ENCODE data around the gene LDAH. TPM values are rescaled to one million over a fixed set of nuclear protein-coding genes. Genes with fewer than 3 reads are reported as not detected.
A peak's percentile ranks its signal among the peaks of the same experiment; 100 is the strongest.

Gene LDAH
- total RNA-seq, 2 donors from 2014 or later, result 31.0 to 37.1 TPM

DNA sequence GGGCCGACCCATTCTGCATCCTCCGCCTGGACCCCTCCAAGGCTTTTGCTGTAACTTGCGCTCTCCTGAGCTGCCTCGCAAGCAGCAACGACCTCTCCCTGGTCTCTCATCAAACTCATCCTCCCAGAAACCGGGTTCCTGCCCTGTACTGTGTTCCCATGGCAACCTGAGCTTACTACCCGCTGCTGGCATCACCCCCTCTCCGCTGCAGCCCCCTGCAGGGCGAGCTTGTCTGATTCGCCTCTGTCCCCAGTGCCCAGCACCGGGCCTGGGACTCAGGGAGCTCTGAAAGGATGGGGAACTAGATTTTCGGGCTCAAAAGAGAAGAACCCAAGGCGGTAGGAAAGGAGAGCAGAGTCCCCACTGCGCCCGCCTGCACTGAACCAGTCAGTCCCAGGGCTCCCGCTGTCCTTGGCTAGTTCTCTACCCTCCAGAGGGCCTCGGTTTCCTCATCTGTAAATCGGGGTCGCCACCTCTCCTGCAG lies 172.5 kb downstream of the LDAH start:
- H3K27ac Mint-ChIP-seq, result peak overlapping the region in 1 of 2 donors; percentile 40
- H3K36me3 Mint-ChIP-seq, result no peaks in the 10 kb centered on the region
- no peak for DNase-seq (ENCODE audit: low spot score)
- H3K27me3 Mint-ChIP-seq, result peaks cover 0 to 6% of the 10 kb centered on the region in 2 donors
- peak overlapping the region; percentile 88 for H3K4me3 Mint-ChIP-seq
- peaks cover 26 to 30% of the 10 kb centered on the region in 2 donors for H3K4me1 Mint-ChIP-seq (ENCODE audit: low read depth in 2 of 2)
- no peak for ATAC-seq
- no peaks in the 10 kb centered on the region for H3K9me3 Mint-ChIP-seq

DNA sequence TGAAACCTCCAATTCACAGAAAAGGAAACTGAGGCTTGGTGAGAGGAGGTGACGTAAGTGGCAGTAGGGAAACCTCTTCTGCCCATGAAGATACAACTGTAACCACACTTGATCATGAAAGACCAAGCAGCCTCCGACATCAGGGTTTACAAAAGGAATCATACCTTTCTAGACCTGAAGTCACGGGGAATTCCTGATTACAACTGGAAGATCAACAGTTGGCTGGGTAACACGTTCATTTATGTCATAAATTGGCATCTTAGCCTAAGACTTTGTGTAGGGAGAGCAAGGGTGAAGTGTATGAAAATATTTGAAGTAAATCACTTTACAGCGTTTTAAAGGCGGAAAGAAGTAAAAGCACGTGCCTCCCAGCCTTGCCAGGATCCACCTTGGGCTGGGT lies 172.9 kb downstream of the LDAH start:
- Mint-ChIP-seq H3K27ac (peak overlapping the region in 1 of 2 donors; percentile 40), H3K4me1 (ENCODE audit: low read depth in 2 of 2) (peaks cover 26 to 30% of the 10 kb centered on the region in 2 donors), H3K27me3 (peaks cover 0 to 3% of the 10 kb centered on the region in 2 donors), H3K36me3 (no peaks in the 10 kb centered on the region), H3K4me3 (peak overlapping the region; percentile 88), H3K9me3 (no peaks in the 10 kb centered on the region)
- no peak for ATAC-seq
- DNase-seq (ENCODE audit: low spot score), result no peak

DNA sequence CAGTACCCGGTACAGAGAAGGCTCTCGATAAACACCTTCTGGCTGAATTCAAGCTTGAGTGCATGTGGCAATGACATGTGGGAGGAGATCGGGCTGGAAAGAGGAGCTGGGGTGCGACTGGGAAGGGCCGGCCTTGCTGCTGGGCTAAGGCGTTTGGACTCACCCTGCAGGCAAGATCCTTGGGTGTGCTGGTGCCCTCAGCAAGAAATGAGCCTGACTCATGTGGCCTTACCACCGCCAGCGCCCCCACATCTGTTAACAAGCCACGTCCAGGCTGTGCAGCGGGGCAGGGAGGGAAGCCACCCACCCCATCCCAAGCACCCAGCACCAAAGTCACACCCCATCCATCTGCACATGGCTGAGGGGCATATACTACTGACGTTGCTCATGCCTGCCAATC lies 173.3 kb downstream of the LDAH start:
- Mint-ChIP-seq H3K36me3 (no peaks in the 10 kb centered on the region), H3K27ac (peak overlapping the region in 1 of 2 donors; percentile 40), H3K27me3 (peaks cover 0 to under 1% of the 10 kb centered on the region in 2 donors), H3K4me1 (ENCODE audit: low read depth in 2 of 2) (peaks cover 26 to 29% of the 10 kb centered on the region in 2 donors), H3K4me3 (peak overlapping the region; percentile 88), H3K9me3 (no peaks in the 10 kb centered on the region)
- no peak for DNase-seq (ENCODE audit: low spot score)
- ATAC-seq, result no peak

DNA sequence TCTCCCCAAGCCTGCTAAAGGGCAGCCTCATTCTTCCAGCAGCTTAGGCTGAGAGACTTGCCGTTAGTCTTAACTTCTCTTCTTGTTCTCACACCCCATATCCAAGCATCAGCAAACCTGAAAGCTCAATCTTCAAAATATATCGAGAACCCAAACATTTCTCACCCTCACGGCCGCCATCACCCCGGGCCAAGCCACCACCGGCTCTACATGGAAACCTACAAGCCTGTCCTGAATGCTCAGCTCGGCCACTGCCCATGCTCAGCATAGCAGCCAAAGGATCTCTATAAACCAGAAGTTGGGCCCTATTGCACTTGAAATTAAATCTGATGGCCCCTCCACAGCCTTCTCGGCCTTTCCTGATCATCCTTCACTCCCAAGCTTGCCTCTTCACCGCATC lies 174.1 kb downstream of the LDAH start:
- no peak for ATAC-seq
- Mint-ChIP-seq H3K27me3 (no peaks in the 10 kb centered on the region), H3K4me1 (ENCODE audit: low read depth in 2 of 2) (peaks cover 26 to 30% of the 10 kb centered on the region in 2 donors), H3K4me3 (no peak overlapping the region), H3K9me3 (no peaks in the 10 kb centered on the region), H3K27ac (no peak overlapping the region), H3K36me3 (no peaks in the 10 kb centered on the region)
- no peak for DNase-seq (ENCODE audit: low spot score)

- Mint-ChIP-seq H3K9me3 (no peaks in the 10 kb centered on the region), H3K4me3 (no peak overlapping the region)
- no peak for ATAC-seq
Measured at GRCh38 chr2:20648206-20648605, 174.7 kb downstream of the LDAH start.

DNA sequence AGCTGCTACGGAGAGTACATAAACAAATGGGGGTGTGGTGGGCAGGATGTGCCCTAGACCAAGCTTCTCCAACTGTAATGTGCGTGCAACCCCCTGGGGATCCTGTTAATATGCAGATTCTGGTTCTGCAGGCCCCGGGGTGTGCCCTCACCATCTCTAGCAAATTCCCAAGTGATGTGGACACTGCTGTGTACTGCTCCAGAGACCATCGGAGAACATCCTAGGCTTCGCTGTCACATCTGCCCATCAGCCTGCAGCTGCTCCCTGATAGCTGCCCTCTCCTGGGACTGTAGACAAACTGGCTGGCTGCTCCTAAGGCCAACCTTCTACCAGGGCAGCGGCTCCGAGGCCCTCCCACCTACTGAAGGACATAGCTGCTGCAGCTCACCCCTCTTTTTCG lies 175.2 kb downstream of the LDAH start:
- Mint-ChIP-seq H3K36me3 (no peaks in the 10 kb centered on the region), H3K27me3 (no peaks in the 10 kb centered on the region), H3K4me3 (no peak overlapping the region), H3K27ac (peak overlapping the region in 1 of 2 donors; percentile 11), H3K9me3 (no peaks in the 10 kb centered on the region), H3K4me1 (ENCODE audit: low read depth in 2 of 2) (peaks cover 26 to 30% of the 10 kb centered on the region in 2 donors)
- DNase-seq (ENCODE audit: low spot score) (no peak), ATAC-seq (no peak)

More at GRCh38 chr2:20648206-20648605, 174.7 kb downstream of the LDAH start:
- Mint-ChIP-seq H3K27me3 (no peaks in the 10 kb centered on the region), H3K36me3 (no peaks in the 10 kb centered on the region), H3K27ac (peak overlapping the region in 1 of 2 donors; percentile 11), H3K4me1 (ENCODE audit: low read depth in 2 of 2) (peaks cover 26 to 30% of the 10 kb centered on the region in 2 donors)
- DNase-seq (ENCODE audit: low spot score), result no peak

DNA sequence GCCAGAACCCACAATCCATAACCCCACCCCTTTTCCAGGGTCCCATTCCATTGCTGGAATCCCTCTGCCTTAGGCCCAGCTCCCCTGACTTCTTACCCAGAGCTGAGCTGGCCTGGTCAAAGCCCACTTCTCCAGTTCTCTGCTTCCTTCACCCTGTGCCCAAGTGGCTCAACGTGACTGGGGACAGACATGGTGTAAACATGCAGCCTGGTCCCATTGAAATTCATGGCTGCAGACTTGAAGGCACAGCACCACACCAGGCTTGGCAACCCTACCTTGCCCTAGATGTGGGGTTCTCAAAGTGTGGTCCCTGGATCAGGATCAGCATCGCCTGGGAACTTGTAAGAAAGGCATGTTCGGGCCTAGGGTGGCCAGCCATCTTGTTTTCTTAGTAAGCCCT lies 175.7 kb downstream of the LDAH start:
- H3K36me3 Mint-ChIP-seq, result no peaks in the 10 kb centered on the region
- H3K27ac Mint-ChIP-seq, result no peak overlapping the region
- H3K27me3 Mint-ChIP-seq, result no peaks in the 10 kb centered on the region
- peaks cover 26 to 30% of the 10 kb centered on the region in 2 donors for H3K4me1 Mint-ChIP-seq (ENCODE audit: low read depth in 2 of 2)
- ATAC-seq (no peak), DNase-seq (ENCODE audit: low spot score) (no peak)
- no peak overlapping the region for H3K4me3 Mint-ChIP-seq
- H3K9me3 Mint-ChIP-seq, result no peaks in the 10 kb centered on the region

DNA sequence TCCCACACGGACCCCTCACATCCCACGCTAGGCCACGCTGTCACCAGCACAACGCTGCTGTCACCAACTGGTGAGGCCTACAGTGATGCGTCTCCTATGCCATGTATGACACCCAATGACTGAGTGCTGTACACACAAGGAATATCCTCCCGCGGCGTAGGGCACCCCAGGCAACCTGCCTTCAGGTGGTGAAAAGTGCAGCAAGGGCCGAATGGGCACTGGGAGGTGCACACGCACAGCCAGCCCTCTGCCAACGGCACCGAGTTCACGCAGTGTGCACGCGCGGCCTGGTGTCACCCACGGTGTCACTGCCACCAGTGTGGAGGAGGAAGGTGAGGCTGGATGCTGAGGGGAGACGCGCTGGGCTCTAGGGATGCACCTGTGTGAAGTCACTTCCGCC lies 176.5 kb downstream of the LDAH start:
- ATAC-seq, result no peak
- no peaks in the 10 kb centered on the region for H3K36me3 Mint-ChIP-seq
- no peak overlapping the region for H3K4me3 Mint-ChIP-seq
- no peak overlapping the region for H3K27ac Mint-ChIP-seq
- DNase-seq (ENCODE audit: low spot score), result no peak
- no peaks in the 10 kb centered on the region for H3K27me3 Mint-ChIP-seq
- no peaks in the 10 kb centered on the region for H3K9me3 Mint-ChIP-seq
- H3K4me1 Mint-ChIP-seq (ENCODE audit: low read depth in 2 of 2), result peaks cover 29 to 32% of the 10 kb centered on the region in 2 donors

DNA sequence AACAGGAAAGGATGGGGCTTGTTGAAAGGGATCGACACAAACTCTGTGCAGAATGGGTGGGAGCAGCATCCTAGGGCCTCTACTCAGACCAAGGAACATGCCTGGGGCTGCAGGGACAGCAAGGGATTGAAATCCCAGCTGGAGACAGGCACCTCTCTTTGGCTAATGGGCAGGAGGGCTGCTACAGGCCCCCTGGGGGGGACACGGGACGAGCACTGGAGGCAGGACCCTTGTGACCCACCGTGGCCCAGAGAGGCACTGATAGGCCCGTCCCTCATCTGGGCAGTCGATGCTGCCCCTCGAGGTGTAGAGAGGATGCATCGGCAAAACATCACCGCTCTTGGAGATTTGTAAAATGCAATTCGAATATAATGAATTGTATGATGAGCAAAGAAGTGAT lies 177.1 kb downstream of the LDAH start:
- Mint-ChIP-seq H3K27me3 (no peaks in the 10 kb centered on the region), H3K27ac (no peak overlapping the region), H3K4me1 (ENCODE audit: low read depth in 2 of 2) (peaks cover 25 to 32% of the 10 kb centered on the region in 2 donors), H3K4me3 (no peak overlapping the region), H3K9me3 (no peaks in the 10 kb centered on the region), H3K36me3 (no peaks in the 10 kb centered on the region)
- no peak for ATAC-seq
- no peak for DNase-seq (ENCODE audit: low spot score)

GRCh38 chr2:20645301-20645701 lies 177.6 kb downstream of the LDAH start:
- Mint-ChIP-seq H3K9me3 (no peaks in the 10 kb centered on the region), H3K4me3 (no peak overlapping the region), H3K4me1 (ENCODE audit: low read depth in 2 of 2) (peaks cover 24 to 29% of the 10 kb centered on the region in 2 donors), H3K36me3 (no peaks in the 10 kb centered on the region), H3K27ac (no peak overlapping the region), H3K27me3 (no peaks in the 10 kb centered on the region)
- DNase-seq (ENCODE audit: low spot score), result no peak
- ATAC-seq, result no peak

DNA sequence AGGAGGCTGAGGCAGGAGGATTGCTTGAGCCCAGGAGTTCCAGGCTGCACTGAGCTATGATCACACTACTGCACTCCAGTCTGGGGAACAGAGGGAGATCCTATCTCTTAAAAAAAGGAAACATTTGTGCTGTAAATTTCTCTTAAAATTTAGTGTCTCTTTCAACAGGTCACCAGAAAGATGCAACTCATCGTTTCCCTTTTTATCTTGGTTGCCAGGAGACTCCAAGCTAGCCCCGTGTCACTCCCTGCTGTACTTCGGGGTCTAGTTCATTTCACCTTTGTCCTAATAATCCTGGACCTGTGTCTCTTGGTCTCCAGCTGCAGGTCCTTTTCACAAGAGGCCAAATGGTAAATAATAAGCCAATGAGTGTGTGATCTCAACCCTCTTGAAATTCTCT lies 179.1 kb downstream of the LDAH start:
- no peak for DNase-seq (ENCODE audit: low spot score)
- no peak for ATAC-seq
- no peaks in the 10 kb centered on the region for H3K27me3 Mint-ChIP-seq
- H3K4me1 Mint-ChIP-seq (ENCODE audit: low read depth in 2 of 2), result peaks cover 15 to 17% of the 10 kb centered on the region in 2 donors
- peak overlapping the region in 1 of 2 donors; percentile 31 for H3K27ac Mint-ChIP-seq
- H3K4me3 Mint-ChIP-seq, result no peak overlapping the region
- no peaks in the 10 kb centered on the region for H3K36me3 Mint-ChIP-seq
- no peaks in the 10 kb centered on the region for H3K9me3 Mint-ChIP-seq

DNA sequence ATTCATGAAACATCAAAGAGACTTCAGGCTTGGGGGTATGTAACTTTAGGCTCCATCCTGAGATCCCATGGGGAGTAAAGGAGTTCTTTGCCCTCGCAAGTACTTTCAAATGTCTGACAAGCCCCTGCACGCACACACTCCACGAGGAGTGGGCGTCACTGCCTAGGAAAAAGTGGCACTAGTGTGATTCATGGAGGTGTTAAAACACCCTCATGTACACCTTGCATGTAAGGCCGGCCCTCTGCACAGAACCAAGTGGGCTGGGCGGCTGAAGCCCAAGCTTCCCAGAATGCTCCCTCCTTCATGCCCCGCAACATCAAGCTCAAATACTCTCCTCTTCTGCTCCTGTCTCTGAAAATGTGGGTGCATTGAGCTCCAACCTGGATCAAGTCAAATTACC lies 179.8 kb downstream of the LDAH start:
- no peaks in the 10 kb centered on the region for H3K9me3 Mint-ChIP-seq
- H3K4me3 Mint-ChIP-seq, result no peak overlapping the region
- no peak overlapping the region for H3K27ac Mint-ChIP-seq
- ATAC-seq (no peak), DNase-seq (ENCODE audit: low spot score) (no peak)
- H3K36me3 Mint-ChIP-seq, result no peaks in the 10 kb centered on the region
- H3K4me1 Mint-ChIP-seq (ENCODE audit: low read depth in 2 of 2), result peaks cover 8 to 9% of the 10 kb centered on the region in 2 donors
- no peaks in the 10 kb centered on the region for H3K27me3 Mint-ChIP-seq

GRCh38 chr2:20642055-20642971 lies 180.6 kb downstream of the LDAH start:
- Mint-ChIP-seq H3K4me1 (ENCODE audit: low read depth in 2 of 2) (peaks cover 6% of the 10 kb centered on the region in 2 donors), H3K9me3 (no peaks in the 10 kb centered on the region), H3K27ac (no peak overlapping the region), H3K4me3 (no peak overlapping the region), H3K27me3 (no peaks in the 10 kb centered on the region), H3K36me3 (no peaks in the 10 kb centered on the region)
- peak; percentile 90 for ATAC-seq
- peak; percentile 73 for DNase-seq (ENCODE audit: low spot score)

All from natural killer cell treated with Interleukin-12 subunit alpha and Interleukin-12 subunit beta and Interleukin-15 and Interleukin-18, amount 100 ng/mL, for 72 hours (primary cell).